ENCODE measurements around the gene MAP4K5. TPM values are rescaled to one million over a fixed set of nuclear protein-coding genes. Genes with fewer than 3 reads are reported as not detected.

Gene MAP4K5
- total and polyA plus RNA-seq, 4 donors, result 7.7 to 47.1 (median 19.3) TPM

GRCh38 chr14:50377550-50378085 lies 154.8 kb downstream of the MAP4K5 start:
- WGBS, result 87% methylated on average over 4 of the region's 4 CpGs
- no peaks in the 10 kb centered on the region for H3K9me3 ChIP-seq (ENCODE audit: control insufficient read depth in 4 of 4, low read length in 3 of 4)
- H3K4me3 ChIP-seq (ENCODE audit: low read depth in 1 of 3, low read length in 3 of 3), result no peak overlapping the region
- no peaks in the 10 kb centered on the region for H3K27me3 ChIP-seq (ENCODE audit: control insufficient read depth in 4 of 4, insufficient read depth in 4 of 4, low read length in 3 of 4)
- DNase-seq (ENCODE audit: low spot score), result no peak
- H3K9ac ChIP-seq (ENCODE audit: low read depth in 1 of 2, low read length in 2 of 2), result no peak overlapping the region
- TF ChIP-seq YY1 (IDR thresholded peaks at IDR 0.05) (no peak), FOXA1 (IDR thresholded peaks at IDR 0.05) (no peak), REST (IDR thresholded peaks at IDR 0.05) (no peak), JUND (IDR thresholded peaks at IDR 0.05) (no peak), MAX (IDR thresholded peaks at IDR 0.05) (no peak), ATF3 (IDR thresholded peaks at IDR 0.05) (no peak), NR2F2 (IDR thresholded peaks at IDR 0.05) (no peak), FOXA2 (IDR thresholded peaks at IDR 0.05) (no peak)
- no peak overlapping the region for H3K27ac ChIP-seq (ENCODE audit: low read depth in 1 of 2, low read length in 2 of 2)
- H3K4me1 ChIP-seq (ENCODE audit: control insufficient read depth in 4 of 4, insufficient read depth in 4 of 4, low read length in 3 of 4), result peaks cover 0 to 16% (median 5%) of the 10 kb centered on the region in 4 donors
- no peaks in the 10 kb centered on the region for H3K36me3 ChIP-seq (ENCODE audit: control insufficient read depth in 4 of 4, insufficient read depth in 3 of 4, low read depth in 1 of 4, low read length in 3 of 4)

- Histone ChIP-seq H3K4me3 (ENCODE audit: low read depth in 1 of 3, low read length in 3 of 3) (no peak overlapping the region), H3K36me3 (ENCODE audit: control insufficient read depth in 4 of 4, insufficient read depth in 3 of 4, low read depth in 1 of 4, low read length in 3 of 4) (no peaks in the 10 kb centered on the region), H3K27ac (ENCODE audit: low read depth in 1 of 2, low read length in 2 of 2) (no peak overlapping the region), H3K9me3 (ENCODE audit: control insufficient read depth in 4 of 4, low read length in 3 of 4) (no peaks in the 10 kb centered on the region), H3K4me1 (ENCODE audit: control insufficient read depth in 4 of 4, insufficient read depth in 4 of 4, low read length in 3 of 4) (peaks cover 0 to 3% (median 0%) of the 10 kb centered on the region in 4 donors), H3K27me3 (ENCODE audit: control insufficient read depth in 4 of 4, insufficient read depth in 4 of 4, low read length in 3 of 4) (no peaks in the 10 kb centered on the region), H3K9ac (ENCODE audit: low read depth in 1 of 2, low read length in 2 of 2) (no peak overlapping the region)
- TF ChIP-seq TAF1 (conservative IDR thresholded peaks at IDR 0.05) (no peak), HNF4G (IDR thresholded peaks at IDR 0.05) (no peak), GABPA (IDR thresholded peaks at IDR 0.05 in 1 of 2, conservative IDR thresholded peaks at IDR 0.05 in 1 of 2) (no peak), HNF4A (conservative IDR thresholded peaks at IDR 0.05) (no peak), YY1 (IDR thresholded peaks at IDR 0.05) (no peak), EGR1 (IDR thresholded peaks at IDR 0.05; ENCODE audit: low read depth in 2 of 2) (no peak), CTCF (IDR thresholded peaks at IDR 0.05; ENCODE audit: low read depth, low read length, missing input control) (no peak), ZBTB33 (IDR thresholded peaks at IDR 0.05) (no peak), MAX (IDR thresholded peaks at IDR 0.05) (no peak), SP1 (IDR thresholded peaks at IDR 0.05) (no peak), NR2F2 (IDR thresholded peaks at IDR 0.05) (no peak), FOXA2 (IDR thresholded peaks at IDR 0.05) (no peak), REST (IDR thresholded peaks at IDR 0.05) (no peak), JUND (IDR thresholded peaks at IDR 0.05) (no peak), FOXA1 (IDR thresholded peaks at IDR 0.05) (no peak), RAD21 (IDR thresholded peaks at IDR 0.05) (no peak), RXRA (IDR thresholded peaks at IDR 0.05) (no peak), ATF3 (IDR thresholded peaks at IDR 0.05) (no peak)
- 96% methylated on average over 5 of the region's 5 CpGs for WGBS
- no peak for DNase-seq (ENCODE audit: low spot score)
Observed at GRCh38 chr14:50375760-50376159, 156.6 kb downstream of the MAP4K5 start.

All from liver (tissue), 9 donors.